Measurements from ENCODE around the gene DCAF16.

The DCAF16 gene

DNA sequence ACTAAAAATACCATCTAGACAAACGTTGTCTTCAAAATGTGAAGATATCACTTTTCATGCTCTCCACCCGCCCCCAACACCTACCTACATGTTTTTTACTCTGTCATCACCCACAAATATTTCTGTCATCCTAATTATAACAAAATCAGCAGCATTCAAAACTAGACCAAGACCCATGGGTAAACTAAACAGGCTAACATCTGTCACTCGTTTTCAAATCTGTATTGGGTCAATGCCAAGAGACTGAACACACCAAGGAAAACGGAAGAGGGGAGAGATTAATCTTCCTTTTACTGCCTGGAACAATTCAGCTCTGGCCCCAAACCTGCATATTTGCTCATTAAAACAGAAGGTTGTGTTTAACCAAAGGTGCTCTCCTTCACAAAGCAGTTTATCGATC is 46.6 kb downstream of the DCAF16 start:
- Histone ChIP-seq H3K36me3 (ENCODE audit: control insufficient read depth in 2 of 2, insufficient read depth in 1 of 2, low read length in 2 of 2) (no peaks in the 10 kb centered on the region), H3K9me3 (ENCODE audit: control insufficient read depth, insufficient read depth, low read depth, low read length) (no peaks in the 10 kb centered on the region), H3K4me3 (ENCODE audit: low read depth, low read length) (no peak overlapping the region), H3K4me1 (ENCODE audit: control insufficient read depth, insufficient read depth, low read length) (no peaks in the 10 kb centered on the region), H3K27ac (ENCODE audit: extremely low read depth, low read depth, low read length) (no peak overlapping the region)
- TF ChIP-seq KLF9 (tag by site-specific recombination; IDR thresholded peaks at IDR 0.05; ENCODE audit: low read depth) (no peak), ZNF114 (tag by site-specific recombination; IDR thresholded peaks at IDR 0.05) (no peak), ZBTB20 (tag by site-specific recombination; IDR thresholded peaks at IDR 0.05) (no peak)
- TF ChIP-seq, protein P1, sequence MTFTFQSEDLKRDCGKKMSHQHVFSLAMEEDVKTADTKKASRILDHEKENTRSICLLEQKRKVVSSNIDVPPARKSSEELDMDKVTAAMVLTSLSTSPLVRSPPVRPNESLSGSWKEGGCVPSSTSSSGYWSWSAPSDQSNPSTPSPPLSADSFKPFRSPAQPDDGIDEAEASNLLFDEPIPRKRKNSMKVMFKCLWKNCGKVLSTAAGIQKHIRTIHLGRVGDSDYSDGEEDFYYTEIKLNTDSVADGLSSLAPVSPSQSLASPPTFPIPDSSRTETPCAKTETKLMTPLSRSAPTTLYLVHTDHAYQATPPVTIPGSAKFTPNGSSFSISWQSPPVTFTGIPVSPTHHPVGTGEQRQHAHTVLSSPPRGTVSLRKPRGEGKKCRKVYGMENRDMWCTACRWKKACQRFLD (tag by site-specific recombination; IDR thresholded peaks at IDR 0.05): no peak
- ChIA-PET CTCF (no interaction called here), POLR2A (no interaction called here)

DNA sequence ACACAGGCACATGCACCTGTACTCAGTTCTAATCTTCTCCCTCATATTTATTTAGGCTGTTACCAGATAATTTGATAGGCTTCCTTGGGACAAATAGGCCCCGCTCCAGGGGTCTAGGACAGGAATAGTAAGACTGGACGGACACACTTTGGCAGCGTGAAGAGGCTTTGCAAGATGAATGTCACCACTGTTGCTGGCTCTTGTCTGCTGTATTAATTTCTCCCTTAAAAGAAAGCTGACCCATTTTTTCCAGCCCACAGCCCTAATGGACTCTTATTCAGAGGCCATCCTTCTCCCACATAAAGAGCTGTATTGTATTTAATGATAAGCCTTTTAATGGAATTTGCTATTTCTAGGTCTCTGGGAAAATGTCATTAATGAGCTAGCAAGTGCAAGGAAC is 47.1 kb downstream of the DCAF16 start:
- ChIA-PET CTCF (no interaction called here), POLR2A (no interaction called here)
- TF ChIP-seq ZNF777 (tag by site-specific recombination; IDR thresholded peaks at IDR 0.05; ENCODE audit: borderline replicate concordance) (no peak), ZNF174 (tag by site-specific recombination; IDR thresholded peaks at IDR 0.05) (no peak), ZNF211 (tag by site-specific recombination; IDR thresholded peaks at IDR 0.05; ENCODE audit: low read depth) (no peak)
- Histone ChIP-seq H3K4me3 (ENCODE audit: low read depth, low read length) (no peak overlapping the region), H3K36me3 (ENCODE audit: control insufficient read depth in 2 of 2, insufficient read depth in 1 of 2, low read length in 2 of 2) (no peaks in the 10 kb centered on the region), H3K9me3 (ENCODE audit: control insufficient read depth, insufficient read depth, low read depth, low read length) (no peaks in the 10 kb centered on the region), H3K4me1 (ENCODE audit: control insufficient read depth, insufficient read depth, low read length) (no peaks in the 10 kb centered on the region), H3K27ac (ENCODE audit: extremely low read depth, low read depth, low read length) (no peak overlapping the region)

DNA sequence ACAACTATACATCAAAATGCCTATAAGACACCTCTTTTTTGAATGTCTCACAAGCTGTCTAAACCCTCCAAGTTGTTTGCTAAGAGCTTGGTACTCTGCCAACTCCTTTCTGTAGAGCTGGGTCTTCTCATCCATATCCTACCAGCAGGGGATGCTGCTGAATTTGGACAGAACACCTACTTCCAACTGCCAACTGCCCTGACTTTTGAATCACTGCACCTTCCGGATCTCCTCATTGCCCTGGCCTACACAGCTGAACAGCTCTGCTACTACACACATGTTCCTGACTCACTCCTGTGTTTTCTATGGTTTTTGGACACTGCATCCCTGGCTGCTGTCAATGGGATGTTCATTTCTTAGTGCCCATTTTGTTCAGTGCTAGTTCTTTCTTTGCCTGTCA is 47.8 kb downstream of the DCAF16 start:
- no peaks in the 10 kb centered on the region for H3K36me3 ChIP-seq (ENCODE audit: control insufficient read depth in 2 of 2, insufficient read depth in 1 of 2, low read length in 2 of 2)
- TF ChIP-seq ZNF610 (tag by site-specific recombination; IDR thresholded peaks at IDR 0.05; ENCODE audit: borderline replicate concordance) (no peak), EGR2 (tag by site-specific recombination; IDR thresholded peaks at IDR 0.05; ENCODE audit: low read depth) (no peak), ZNF776 (tag by site-specific recombination; IDR thresholded peaks at IDR 0.05; ENCODE audit: borderline replicate concordance) (no peak), ZBTB21 (tag by site-specific recombination; IDR thresholded peaks at IDR 0.05) (no peak), GFI1B (tag by site-specific recombination; IDR thresholded peaks at IDR 0.05) (no peak), GLIS1 (tag by site-specific recombination; IDR thresholded peaks at IDR 0.05) (no peak), ZNF112 (tag by site-specific recombination; IDR thresholded peaks at IDR 0.05) (no peak), ZNF529 (tag by site-specific recombination; IDR thresholded peaks at IDR 0.05; ENCODE audit: insufficient replicate concordance) (no peak), ZNF2 (tag by site-specific recombination; IDR thresholded peaks at IDR 0.05) (no peak), ZNF266 (tag by site-specific recombination; IDR thresholded peaks at IDR 0.05; ENCODE audit: low read depth) (no peak)
- TF ChIP-seq, protein P2, sequence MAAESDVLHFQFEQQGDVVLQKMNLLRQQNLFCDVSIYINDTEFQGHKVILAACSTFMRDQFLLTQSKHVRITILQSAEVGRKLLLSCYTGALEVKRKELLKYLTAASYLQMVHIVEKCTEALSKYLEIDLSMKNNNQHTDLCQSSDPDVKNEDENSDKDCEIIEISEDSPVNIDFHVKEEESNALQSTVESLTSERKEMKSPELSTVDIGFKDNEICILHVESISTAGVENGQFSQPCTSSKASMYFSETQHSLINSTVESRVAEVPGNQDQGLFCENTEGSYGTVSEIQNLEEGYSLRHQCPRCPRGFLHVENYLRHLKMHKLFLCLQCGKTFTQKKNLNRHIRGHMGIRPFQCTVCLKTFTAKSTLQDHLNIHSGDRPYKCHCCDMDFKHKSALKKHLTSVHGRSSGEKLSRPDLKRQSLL (tag by site-specific recombination; IDR thresholded peaks at IDR 0.05): no peak
- TF ChIP-seq, protein P3, sequence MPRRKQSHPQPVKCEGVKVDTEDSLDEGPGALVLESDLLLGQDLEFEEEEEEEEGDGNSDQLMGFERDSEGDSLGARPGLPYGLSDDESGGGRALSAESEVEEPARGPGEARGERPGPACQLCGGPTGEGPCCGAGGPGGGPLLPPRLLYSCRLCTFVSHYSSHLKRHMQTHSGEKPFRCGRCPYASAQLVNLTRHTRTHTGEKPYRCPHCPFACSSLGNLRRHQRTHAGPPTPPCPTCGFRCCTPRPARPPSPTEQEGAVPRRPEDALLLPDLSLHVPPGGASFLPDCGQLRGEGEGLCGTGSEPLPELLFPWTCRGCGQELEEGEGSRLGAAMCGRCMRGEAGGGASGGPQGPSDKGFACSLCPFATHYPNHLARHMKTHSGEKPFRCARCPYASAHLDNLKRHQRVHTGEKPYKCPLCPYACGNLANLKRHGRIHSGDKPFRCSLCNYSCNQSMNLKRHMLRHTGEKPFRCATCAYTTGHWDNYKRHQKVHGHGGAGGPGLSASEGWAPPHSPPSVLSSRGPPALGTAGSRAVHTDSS (tag by site-specific recombination; IDR thresholded peaks at IDR 0.05): no peak
- TF ChIP-seq, protein P4, sequence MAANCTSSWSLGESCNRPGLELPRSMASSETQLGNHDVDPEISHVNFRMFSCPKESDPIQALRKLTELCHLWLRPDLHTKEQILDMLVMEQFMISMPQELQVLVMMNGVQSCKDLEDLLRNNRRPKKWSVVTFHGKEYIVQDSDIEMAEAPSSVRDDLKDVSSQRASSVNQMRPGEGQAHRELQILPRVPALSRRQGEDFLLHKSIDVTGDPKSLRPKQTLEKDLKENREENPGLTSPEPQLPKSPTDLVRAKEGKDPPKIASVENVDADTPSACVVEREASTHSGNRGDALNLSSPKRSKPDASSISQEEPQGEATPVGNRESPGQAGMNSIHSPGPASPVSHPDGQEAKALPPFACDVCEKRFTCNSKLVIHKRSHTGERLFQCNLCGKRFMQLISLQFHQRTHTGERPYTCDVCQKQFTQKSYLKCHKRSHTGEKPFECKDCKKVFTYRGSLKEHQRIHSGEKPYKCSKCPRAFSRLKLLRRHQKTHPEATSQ (tag by site-specific recombination; IDR thresholded peaks at IDR 0.05): no peak
- TF ChIP-seq, protein P5, sequence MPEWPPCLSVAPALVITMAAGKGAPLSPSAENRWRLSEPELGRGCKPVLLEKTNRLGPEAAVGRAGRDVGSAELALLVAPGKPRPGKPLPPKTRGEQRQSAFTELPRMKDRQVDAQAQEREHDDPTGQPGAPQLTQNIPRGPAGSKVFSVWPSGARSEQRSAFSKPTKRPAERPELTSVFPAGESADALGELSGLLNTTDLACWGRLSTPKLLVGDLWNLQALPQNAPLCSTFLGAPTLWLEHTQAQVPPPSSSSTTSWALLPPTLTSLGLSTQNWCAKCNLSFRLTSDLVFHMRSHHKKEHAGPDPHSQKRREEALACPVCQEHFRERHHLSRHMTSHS (tag by site-specific recombination; IDR thresholded peaks at IDR 0.05): no peak
- no peak overlapping the region for H3K27ac ChIP-seq (ENCODE audit: extremely low read depth, low read depth, low read length)
- H3K4me1 ChIP-seq (ENCODE audit: control insufficient read depth, insufficient read depth, low read length): no peaks in the 10 kb centered on the region
- H3K9me3 ChIP-seq (ENCODE audit: control insufficient read depth, insufficient read depth, low read depth, low read length): no peaks in the 10 kb centered on the region
- ChIA-PET CTCF (interaction anchor here (0.9 kb wide), 1 partner anchor 35 kb away, joined by 3 read pairs; no protein-coding TSS in a partner anchor), POLR2A (no interaction called here)
- no peak overlapping the region for H3K4me3 ChIP-seq (ENCODE audit: low read depth, low read length)
